Naive thymus-derived CD4-positive, alpha-beta T cell (primary cell): ENCODE measurements around the gene ST7L. TPM values are rescaled to one million over a fixed set of nuclear protein-coding genes. Genes with fewer than 3 reads are reported as not detected.
A peak's percentile ranks its signal among the peaks of the same experiment; 100 is the strongest.

ENCODE experiments used
- ATAC-seq: fragments of 150-1000 bp; cut with Tn5 transposase; 2 replicates; pipeline ENCODE4 v1.10.0; 2021; ENCODE audit warnings: mild to moderate bottlenecking, moderate library complexity
- CTCF ChIA-PET: fragments of 350-600 bp; sonication (Branson Sonifier 250); formaldehyde crosslinking; loops from one replicate; lab custom pipeline; 2021; ENCODE audit warnings: antibody characterized with exemption; lab: Charles Lee
- POLR2A ChIA-PET: fragments of 350-600 bp; sonication (Branson Sonifier 250); formaldehyde crosslinking; loops from one replicate; lab custom pipeline; 2021; ENCODE audit warnings: antibody characterized with exemption, inconsistent platforms; lab: Charles Lee
- DNase-seq, 9 donors: peaks; one replicate each; pipeline versions ENCODE4 v3.0.0 to v3.0.0-alpha.2; 2020 to 2022; ENCODE audit warnings: mixed read lengths in 1 of 9
- H3K27ac ChIP-seq: one replicate; pipeline ENCODE4 v1.7.0; 2013; ENCODE audit warnings: mild to moderate bottlenecking, low read depth, low read length, moderate library complexity
- H3K27me3 ChIP-seq, 2 donors: one replicate each; pipeline ENCODE4 v1.7.0; 2013; ENCODE audit warnings: low read length in 2 of 2, mild to moderate bottlenecking in 2 of 2, moderate library complexity in 2 of 2; ENCODE audit not compliant: control insufficient read depth in 2 of 2, insufficient read depth in 2 of 2
- H3K36me3 ChIP-seq, 3 experiments: 1 replicate in 2 of 3; 2 replicates in 1 of 3; pipeline ENCODE4 v1.7.0; 2013; ENCODE audit warnings: low read length in 3 of 3, mild to moderate bottlenecking in 3 of 3, moderate library complexity in 1 of 3; ENCODE audit not compliant: insufficient read depth in 3 of 3, control insufficient read depth in 2 of 3
- H3K4me1 ChIP-seq, 2 donors: one replicate each; pipeline ENCODE4 v1.7.0; 2013; ENCODE audit warnings: low read length in 2 of 2, mild to moderate bottlenecking in 2 of 2, moderate library complexity in 1 of 2; ENCODE audit not compliant: control insufficient read depth in 2 of 2, insufficient read depth in 2 of 2
- H3K4me3 ChIP-seq: 2 replicates; pipeline ENCODE4 v1.7.0; 2013; ENCODE audit warnings: mild to moderate bottlenecking, low read length
- H3K9me3 ChIP-seq, 3 experiments: 1 replicate in 2 of 3; 2 replicates in 1 of 3; pipeline ENCODE4 v1.7.0; 2013; ENCODE audit warnings: low read length in 3 of 3; ENCODE audit not compliant: control insufficient read depth in 2 of 3
- H3K27ac Mint-ChIP-seq, 9 donors: one replicate each; pipeline ENCODE4 v1.8.0; 2020 to 2022; ENCODE audit warnings: mixed read lengths in 9 of 9, mild to moderate bottlenecking in 8 of 9, moderate library complexity in 5 of 9, inconsistent platforms in 2 of 9
- H3K27me3 Mint-ChIP-seq, 5 donors: one replicate each; pipeline ENCODE4 v1.8.0; 2021 to 2022; ENCODE audit warnings: mixed read lengths in 5 of 5, mild to moderate bottlenecking in 1 of 5
- H3K36me3 Mint-ChIP-seq, 5 donors: one replicate each; pipeline ENCODE4 v1.8.0; 2020 to 2022; ENCODE audit warnings: mixed read lengths in 5 of 5, mild to moderate bottlenecking in 3 of 5, inconsistent platforms in 1 of 5
- H3K4me1 Mint-ChIP-seq, 7 donors: one replicate each; pipeline ENCODE4 v1.8.0; 2020 to 2022; ENCODE audit warnings: mixed read lengths in 7 of 7, mild to moderate bottlenecking in 3 of 7, inconsistent platforms in 1 of 7
- H3K4me3 Mint-ChIP-seq, 10 donors: one replicate each; pipeline ENCODE4 v1.8.0; 2020 to 2022; ENCODE audit warnings: mild to moderate bottlenecking in 10 of 10, mixed read lengths in 10 of 10, moderate library complexity in 6 of 10, inconsistent platforms in 2 of 10
- H3K9me3 Mint-ChIP-seq, 11 donors: one replicate each; pipeline ENCODE4 v1.8.0; 2020 to 2022; ENCODE audit warnings: mixed read lengths in 11 of 11, mild to moderate bottlenecking in 4 of 11, inconsistent platforms in 1 of 11, moderate library complexity in 1 of 11
- intact Hi-C, 2 donors: fragments of 100-400 bp; cut with micrococcal nuclease; formaldehyde crosslinking; loops; one replicate each; pipeline ENCODE4 v1.15.1; 2023
- polyA plus RNA-seq, 2 donors: library from polyadenylated mRNA; unstranded; fragments of 300-500 nt; fragmentation: Illumina TruSeq; gene quantifications; one replicate each; pipeline ENCODE4 v1.2.3, GENCODE V29; 2021
- total RNA-seq, 6 experiments: library from RNA in 5 of 6; stranded (reverse) in 5 of 6; gene quantifications; 1 replicate in 5 of 6; 2 replicates in 1 of 6; pipeline ENCODE4 v1.2.3 and lab custom pipeline; 2021 to 2026

The ST7L gene
- total and polyA plus RNA-seq, 7 experiments from 2014 or later, result 14.0 to 26.8 (median 22.7) TPM

- Histone ChIP-seq H3K9me3 (no peaks in the 10 kb centered on the region), H3K27ac (no peak overlapping the region), H3K4me3 (no peak overlapping the region), H3K27me3 (no peaks in the 10 kb centered on the region), H3K36me3 (no peaks in the 10 kb centered on the region), H3K4me1 (no peaks in the 10 kb centered on the region)
- ChIA-PET CTCF (no interaction called here), POLR2A (no interaction called here)
- Mint-ChIP-seq H3K4me1 (no peaks in the 10 kb centered on the region), H3K27ac (no peak overlapping the region), H3K4me3 (no peak overlapping the region), H3K36me3 (peaks cover 4 to 28% (median 7%) of the 10 kb centered on the region in 5 donors), H3K9me3 (no peaks in the 10 kb centered on the region), H3K27me3 (no peaks in the 10 kb centered on the region)
- no peak for DNase-seq
- no peak for ATAC-seq
- intact Hi-C loops, result no loop called here
Measured at GRCh38 chr1:112565800-112566199, 53.1 kb downstream of the ST7L start.

DNA sequence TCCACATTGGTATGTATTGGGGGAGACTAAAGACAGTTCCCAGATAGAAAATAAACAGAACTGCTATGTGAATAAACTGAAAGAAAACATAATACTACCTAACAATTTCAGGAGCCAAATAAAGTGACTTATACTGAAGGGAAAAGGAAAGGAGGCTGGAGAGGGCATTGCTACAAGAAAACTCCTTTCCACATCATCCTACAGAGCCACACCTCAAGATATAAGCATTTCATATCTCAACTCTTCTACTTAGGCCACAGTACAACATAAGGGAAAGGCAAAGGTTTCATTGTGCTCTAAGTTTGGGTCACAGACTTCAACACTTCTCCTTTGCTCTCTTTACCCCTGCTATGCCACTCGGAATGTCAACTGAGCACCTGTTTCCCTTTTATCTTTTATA is 54.9 kb downstream of the ST7L start:
- intact Hi-C loops, result no loop called here
- H3K9me3 ChIP-seq, result no peaks in the 10 kb centered on the region
- H3K27me3 ChIP-seq, result no peaks in the 10 kb centered on the region
- POLR2A ChIA-PET, result no interaction called here
- H3K27ac ChIP-seq, result no peak overlapping the region
- no peaks in the 10 kb centered on the region for H3K4me1 ChIP-seq
- no peaks in the 10 kb centered on the region for H3K36me3 ChIP-seq
- H3K4me1 Mint-ChIP-seq, result no peaks in the 10 kb centered on the region
- H3K9me3 Mint-ChIP-seq, result no peaks in the 10 kb centered on the region
- H3K36me3 Mint-ChIP-seq, result peaks cover 4 to 18% (median 7%) of the 10 kb centered on the region in 5 donors
- CTCF ChIA-PET, result no interaction called here
- H3K4me3 ChIP-seq, result no peak overlapping the region
- no peaks in the 10 kb centered on the region for H3K27me3 Mint-ChIP-seq
- no peak overlapping the region for H3K4me3 Mint-ChIP-seq
- ATAC-seq (no peak), DNase-seq (no peak)
- H3K27ac Mint-ChIP-seq, result peak overlapping the region in 1 of 9 donors; percentile 22

DNA sequence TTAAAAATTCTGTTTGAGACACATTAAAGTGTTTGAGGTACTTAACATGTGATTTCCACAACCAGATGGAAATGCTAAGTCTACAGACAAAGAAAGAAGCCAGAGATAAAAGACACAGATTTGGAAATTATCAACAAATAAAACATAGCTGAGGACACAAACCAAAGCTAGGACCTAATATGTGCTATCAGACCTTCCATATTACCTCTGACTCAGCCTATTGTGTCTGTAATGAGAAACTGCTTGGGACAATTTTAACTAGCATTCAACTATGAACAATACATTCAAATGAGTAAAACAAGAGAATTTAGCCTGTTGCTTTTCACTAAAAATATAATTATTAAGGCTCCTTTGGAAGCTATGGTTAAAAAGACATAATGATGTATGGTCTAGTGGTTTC is 55.6 kb downstream of the ST7L start:
- Mint-ChIP-seq H3K4me1 (no peaks in the 10 kb centered on the region), H3K4me3 (no peak overlapping the region), H3K27me3 (no peaks in the 10 kb centered on the region), H3K36me3 (peaks cover 3 to 17% (median 7%) of the 10 kb centered on the region in 5 donors), H3K27ac (no peak overlapping the region), H3K9me3 (no peaks in the 10 kb centered on the region)
- Histone ChIP-seq H3K36me3 (no peaks in the 10 kb centered on the region), H3K4me3 (no peak overlapping the region), H3K4me1 (no peaks in the 10 kb centered on the region), H3K27ac (no peak overlapping the region), H3K9me3 (no peaks in the 10 kb centered on the region), H3K27me3 (no peaks in the 10 kb centered on the region)
- DNase-seq, result no peak
- ATAC-seq, result no peak
- CTCF ChIA-PET, result no interaction called here
- POLR2A ChIA-PET, result no interaction called here
- intact Hi-C loops, result no loop called here

DNA sequence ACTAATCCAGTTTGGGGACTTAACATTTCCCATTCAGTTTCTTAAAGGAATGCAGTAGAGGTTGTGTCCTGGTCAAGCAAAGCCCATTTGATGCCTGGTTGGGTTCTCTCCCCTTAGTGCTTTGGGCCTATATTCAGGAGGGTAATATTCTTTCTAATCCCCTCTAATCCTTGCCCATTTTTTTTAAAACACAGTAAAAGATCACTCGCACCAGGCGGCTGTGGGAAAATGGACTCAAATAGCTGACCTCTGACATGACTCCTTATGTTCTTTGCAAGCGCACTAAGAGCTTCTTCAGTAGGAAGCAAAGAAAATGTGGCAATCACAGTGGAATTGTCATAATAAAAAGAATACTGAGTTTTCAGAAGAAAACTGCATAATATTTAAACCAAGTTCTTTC is 60.3 kb downstream of the ST7L start:
- no peak overlapping the region for H3K27ac ChIP-seq
- no peaks in the 10 kb centered on the region for H3K36me3 ChIP-seq
- DNase-seq (no peak), ATAC-seq (no peak)
- H3K36me3 Mint-ChIP-seq, result peaks cover 3 to 22% (median 4%) of the 10 kb centered on the region in 5 donors
- H3K4me1 ChIP-seq, result no peaks in the 10 kb centered on the region
- H3K9me3 ChIP-seq, result no peaks in the 10 kb centered on the region
- no peak overlapping the region for H3K4me3 ChIP-seq
- POLR2A ChIA-PET, result no interaction called here
- no peaks in the 10 kb centered on the region for H3K9me3 Mint-ChIP-seq
- no peaks in the 10 kb centered on the region for H3K27me3 ChIP-seq
- H3K27ac Mint-ChIP-seq, result no peak overlapping the region
- no peaks in the 10 kb centered on the region for H3K27me3 Mint-ChIP-seq
- no peak overlapping the region for H3K4me3 Mint-ChIP-seq
- intact Hi-C loops, result no loop called here
- H3K4me1 Mint-ChIP-seq, result peaks cover 0 to 5% (median 0%) of the 10 kb centered on the region in 7 donors
- CTCF ChIA-PET, result no interaction called here

GRCh38 chr1:112557385-112557784 is 61.6 kb downstream of the ST7L start:
- no peak for ATAC-seq
- Mint-ChIP-seq H3K36me3 (peaks cover 3 to 21% (median 6%) of the 10 kb centered on the region in 5 donors), H3K4me3 (no peak overlapping the region), H3K4me1 (peaks cover 0 to 5% (median 0%) of the 10 kb centered on the region in 7 donors), H3K27ac (no peak overlapping the region), H3K9me3 (no peaks in the 10 kb centered on the region), H3K27me3 (no peaks in the 10 kb centered on the region)
- Histone ChIP-seq H3K4me3 (no peak overlapping the region), H3K27me3 (no peaks in the 10 kb centered on the region), H3K36me3 (no peaks in the 10 kb centered on the region), H3K4me1 (no peaks in the 10 kb centered on the region), H3K27ac (no peak overlapping the region), H3K9me3 (no peaks in the 10 kb centered on the region)
- POLR2A ChIA-PET, result no interaction called here
- CTCF ChIA-PET, result no interaction called here
- intact Hi-C loops, result no loop called here
- no peak for DNase-seq

- Mint-ChIP-seq H3K9me3 (no peaks in the 10 kb centered on the region), H3K4me3 (no peak overlapping the region), H3K27me3 (no peaks in the 10 kb centered on the region), H3K27ac (no peak overlapping the region), H3K36me3 (peaks cover 3 to 33% (median 13%) of the 10 kb centered on the region in 5 donors), H3K4me1 (peaks cover 0 to 5% (median 0%) of the 10 kb centered on the region in 7 donors)
- Histone ChIP-seq H3K36me3 (no peaks in the 10 kb centered on the region), H3K4me3 (no peak overlapping the region), H3K9me3 (no peaks in the 10 kb centered on the region), H3K4me1 (no peaks in the 10 kb centered on the region), H3K27ac (no peak overlapping the region), H3K27me3 (no peaks in the 10 kb centered on the region)
- no peak for ATAC-seq
- intact Hi-C loops, result no loop called here
- CTCF ChIA-PET, result no interaction called here
- no peak for DNase-seq
- POLR2A ChIA-PET, result no interaction called here
Measured at GRCh38 chr1:112554411-112554810, 64.5 kb downstream of the ST7L start.

- peaks cover 0 to 32% (median 14%) of the 10 kb centered on the region in 5 donors for H3K36me3 Mint-ChIP-seq
- no peak overlapping the region for H3K27ac ChIP-seq
- ChIA-PET POLR2A (no interaction called here), CTCF (no interaction called here)
- intact Hi-C loops, result no loop called here
- H3K4me3 Mint-ChIP-seq, result no peak overlapping the region
- no peaks in the 10 kb centered on the region for H3K9me3 ChIP-seq
- H3K27me3 Mint-ChIP-seq, result no peaks in the 10 kb centered on the region
- no peaks in the 10 kb centered on the region for H3K27me3 ChIP-seq
- no peak overlapping the region for H3K4me3 ChIP-seq
- no peak overlapping the region for H3K27ac Mint-ChIP-seq
- H3K9me3 Mint-ChIP-seq, result no peaks in the 10 kb centered on the region
- no peaks in the 10 kb centered on the region for H3K4me1 Mint-ChIP-seq
- no peaks in the 10 kb centered on the region for H3K36me3 ChIP-seq
- no peaks in the 10 kb centered on the region for H3K4me1 ChIP-seq
- DNase-seq (no peak), ATAC-seq (no peak)
Measured at GRCh38 chr1:112549590-112549989, 69.4 kb downstream of the ST7L start.
